GM19467 (cell line): Measurements from ENCODE around the gene NBDY.
A peak's percentile ranks its signal among the peaks of the same experiment; 100 is the strongest.

Experiments
- ATAC-seq: cut with Tn5 transposase; IDR thresholded peaks from one replicate; pipeline ENCODE4 v1.9.1; 2021; ENCODE audit warnings: mild to moderate bottlenecking, moderate library complexity; ENCODE audit not compliant: unreplicated experiment

The NBDY gene

DNA sequence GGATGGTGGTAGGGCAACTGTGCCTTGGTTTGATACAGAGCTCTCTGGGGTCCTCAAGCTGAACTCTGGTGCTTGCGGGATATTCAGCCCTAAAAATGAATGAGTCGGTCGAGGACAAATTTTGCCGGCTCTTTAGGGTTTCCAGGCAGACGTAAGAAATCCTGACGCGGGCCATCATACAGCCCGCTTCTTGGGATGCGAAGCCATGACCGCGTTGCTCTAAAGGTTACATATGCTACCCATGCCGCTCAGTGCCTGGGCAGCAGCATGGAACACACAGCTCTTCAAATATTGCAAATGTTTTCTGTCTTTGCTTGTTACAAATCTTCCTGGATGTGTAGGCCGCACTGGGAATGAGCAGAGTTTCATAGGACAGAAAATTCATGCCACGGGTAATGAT is 55.6 kb downstream of the NBDY start:
- ATAC-seq, result no peak

DNA sequence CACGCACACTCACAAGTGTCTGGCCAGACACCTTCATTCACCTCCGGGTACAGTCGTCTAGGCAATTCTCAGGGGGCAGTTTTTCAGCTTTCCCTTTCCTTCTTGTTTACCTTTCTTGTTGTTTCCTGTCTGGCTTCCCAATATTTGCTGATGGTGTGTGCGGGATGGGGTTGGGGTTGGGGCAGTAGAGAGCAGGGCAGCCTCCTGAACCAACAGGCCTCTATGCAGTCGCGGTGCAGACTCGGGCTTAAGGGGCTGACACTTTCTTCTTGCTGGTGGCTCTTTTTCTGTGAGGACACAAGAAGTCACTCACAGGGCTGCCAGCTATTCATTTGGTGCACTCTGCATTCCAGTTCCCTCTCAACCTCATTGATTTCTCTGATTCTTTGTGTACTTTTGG is 56.4 kb downstream of the NBDY start:
- ATAC-seq, result no peak

- ATAC-seq, result no peak
Observed at GRCh38 chrX:56786889-56787733, 58.1 kb downstream of the NBDY start.

GRCh38 chrX:56787734-56788152 is 58.7 kb downstream of the NBDY start:
- no peak for ATAC-seq

DNA sequence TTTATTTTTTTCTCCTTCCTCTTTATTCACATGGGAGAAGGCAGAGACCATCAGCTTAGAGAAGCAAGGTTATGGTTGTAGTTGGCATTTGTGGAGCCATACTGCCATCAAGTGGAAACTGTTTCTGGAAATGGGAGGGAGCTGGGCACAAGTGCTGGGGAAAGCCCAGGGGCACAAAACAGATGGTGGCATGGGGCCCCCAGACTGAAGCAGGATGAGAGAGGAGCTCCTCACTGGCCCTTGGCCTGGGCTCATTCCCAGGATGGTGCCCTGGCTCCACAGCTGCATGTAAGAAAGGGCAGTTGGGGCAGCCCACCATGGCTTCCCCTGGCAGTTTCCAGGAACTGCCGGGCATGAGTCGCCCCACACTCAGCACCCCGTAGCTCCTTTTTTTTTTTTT is 59.2 kb downstream of the NBDY start:
- no peak for ATAC-seq

GRCh38 chrX:56788717-56789122 is 59.7 kb downstream of the NBDY start:
- peak; percentile 63 for ATAC-seq

DNA sequence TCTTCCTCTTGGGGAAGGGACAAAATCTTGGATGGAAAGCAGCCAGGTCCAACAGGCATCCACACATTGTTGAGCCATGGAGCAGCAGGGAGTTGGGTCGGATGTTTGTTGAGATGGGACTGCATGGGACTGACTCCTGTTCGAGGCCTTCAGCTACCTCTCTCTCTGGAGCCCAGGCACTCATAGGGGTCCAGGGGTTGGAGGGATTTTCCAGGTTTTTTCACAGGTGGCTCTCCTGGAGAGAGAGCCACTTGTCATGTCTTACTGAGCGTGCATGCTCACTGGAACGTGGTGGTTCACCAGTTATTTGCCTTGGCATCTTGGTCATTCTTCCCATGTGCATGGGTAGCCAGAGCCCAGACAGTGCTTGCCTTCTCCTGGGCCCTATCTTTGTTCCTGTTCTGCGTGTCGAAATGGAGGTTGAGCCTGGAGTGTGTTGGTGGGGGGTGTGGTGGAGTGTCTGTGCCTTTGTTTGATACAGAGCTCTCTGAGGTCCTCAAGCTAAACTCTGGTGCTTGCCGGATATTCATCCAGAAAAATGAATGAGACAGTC is 60.6 kb downstream of the NBDY start:
- no peak for ATAC-seq

DNA sequence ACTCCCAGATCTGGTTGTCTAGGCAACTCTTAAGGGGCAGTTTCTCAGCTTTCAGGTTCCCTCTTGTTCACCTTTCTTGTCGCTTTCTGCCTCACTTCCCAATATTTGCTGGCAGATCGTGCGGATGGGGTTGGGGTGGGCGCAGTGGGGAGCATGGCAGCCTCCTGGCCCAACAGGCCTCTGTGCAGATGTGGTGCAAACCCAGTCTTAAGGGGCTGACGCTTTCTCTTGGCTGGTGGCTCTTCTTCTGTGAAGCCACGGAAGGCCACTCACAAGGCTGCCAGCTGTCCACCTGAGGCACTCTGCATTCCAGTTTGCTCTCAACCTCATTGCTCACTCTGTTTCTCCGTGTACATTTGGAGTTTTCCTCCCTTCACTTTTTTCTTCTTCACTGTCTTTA is 61.7 kb downstream of the NBDY start:
- no peak for ATAC-seq

GRCh38 chrX:56791456-56791855 is 62.4 kb downstream of the NBDY start:
- no peak for ATAC-seq

GRCh38 chrX:56792270-56793111 is 63.4 kb downstream of the NBDY start:
- ATAC-seq, result no peak

DNA sequence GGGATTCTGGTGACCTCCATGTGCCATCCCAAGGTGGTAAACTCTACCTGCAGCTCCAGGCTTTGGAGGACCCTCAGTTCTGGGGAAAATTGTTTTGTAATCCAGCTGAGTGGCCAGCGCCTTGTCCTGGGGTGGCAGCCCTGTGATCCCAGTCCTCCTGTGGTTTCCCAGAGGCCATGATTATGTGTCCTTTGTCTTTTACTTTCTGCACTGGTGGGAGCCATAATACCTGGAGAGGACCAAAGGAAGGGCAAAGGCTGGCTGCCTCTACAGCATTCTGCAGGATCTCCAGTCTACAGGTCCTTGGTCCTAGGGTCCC is 64.0 kb downstream of the NBDY start:
- no peak for ATAC-seq

GRCh38 chrX:56793521-56794320 is 64.7 kb downstream of the NBDY start:
- ATAC-seq, result no peak

GRCh38 chrX:56794404-56795230 is 65.6 kb downstream of the NBDY start:
- no peak for ATAC-seq

DNA sequence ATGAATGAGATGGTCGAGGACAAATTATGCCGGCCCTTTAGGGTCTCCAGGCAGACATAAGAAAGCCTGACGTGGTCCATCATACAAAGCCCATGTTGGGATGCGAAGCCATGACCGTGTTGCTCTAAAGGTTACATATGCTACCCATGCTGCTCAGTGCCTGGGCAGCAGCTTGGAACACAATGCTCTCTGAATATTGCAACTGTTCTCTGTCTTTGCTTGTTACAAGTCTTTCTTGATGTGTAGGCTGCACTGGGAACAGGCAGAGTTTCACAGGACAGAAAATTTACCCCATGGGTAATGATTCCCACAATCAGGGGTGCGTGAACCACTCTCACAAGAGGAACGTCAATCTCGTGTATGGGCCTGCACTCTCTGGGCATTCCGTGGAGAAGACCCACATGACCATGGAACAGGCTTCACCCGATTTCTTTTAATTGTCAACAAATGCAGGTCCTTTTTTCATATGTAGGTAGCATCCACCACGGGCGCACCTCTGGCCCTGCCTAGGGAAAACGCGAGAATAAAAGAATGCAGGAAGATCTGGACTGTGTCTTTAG is 66.3 kb downstream of the NBDY start:
- no peak for ATAC-seq

DNA sequence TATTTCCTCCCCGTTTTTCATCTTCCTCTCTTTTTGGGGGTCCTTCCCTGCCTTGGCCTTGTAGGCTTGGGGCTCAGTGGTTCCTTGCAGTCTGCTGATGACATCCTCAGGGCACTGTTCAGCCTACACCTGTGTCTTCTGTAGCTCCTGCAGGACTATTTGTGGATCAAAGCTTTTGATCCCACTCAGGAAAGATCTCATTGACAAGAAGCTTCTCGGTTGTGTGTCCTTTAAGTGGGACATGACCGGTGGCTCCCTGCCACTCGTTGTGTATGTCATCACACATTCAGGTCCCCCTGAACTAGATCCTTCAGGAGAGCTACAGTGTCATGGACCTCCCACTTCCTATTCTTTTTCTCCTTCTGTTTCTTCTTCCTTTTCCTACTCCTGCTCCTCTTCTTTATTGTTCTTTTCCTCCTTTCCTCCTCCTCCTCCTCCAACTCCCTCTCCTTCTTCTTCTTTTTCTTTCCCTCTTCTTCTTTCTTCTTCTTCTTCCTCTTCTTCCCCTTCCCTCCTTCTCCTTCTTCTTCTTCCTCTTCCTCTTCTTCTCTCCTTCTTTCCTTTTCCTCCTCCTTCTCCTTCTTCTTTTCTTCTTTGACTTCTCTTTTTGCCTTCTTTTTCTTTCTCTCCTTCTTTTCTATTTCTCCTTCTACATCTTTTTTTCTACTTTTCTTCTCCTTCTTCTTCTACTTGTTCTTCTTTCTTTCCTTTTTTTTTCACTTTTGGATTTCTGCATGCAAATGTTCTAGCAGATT is 67.8 kb downstream of the NBDY start:
- ATAC-seq, result no peak

DNA sequence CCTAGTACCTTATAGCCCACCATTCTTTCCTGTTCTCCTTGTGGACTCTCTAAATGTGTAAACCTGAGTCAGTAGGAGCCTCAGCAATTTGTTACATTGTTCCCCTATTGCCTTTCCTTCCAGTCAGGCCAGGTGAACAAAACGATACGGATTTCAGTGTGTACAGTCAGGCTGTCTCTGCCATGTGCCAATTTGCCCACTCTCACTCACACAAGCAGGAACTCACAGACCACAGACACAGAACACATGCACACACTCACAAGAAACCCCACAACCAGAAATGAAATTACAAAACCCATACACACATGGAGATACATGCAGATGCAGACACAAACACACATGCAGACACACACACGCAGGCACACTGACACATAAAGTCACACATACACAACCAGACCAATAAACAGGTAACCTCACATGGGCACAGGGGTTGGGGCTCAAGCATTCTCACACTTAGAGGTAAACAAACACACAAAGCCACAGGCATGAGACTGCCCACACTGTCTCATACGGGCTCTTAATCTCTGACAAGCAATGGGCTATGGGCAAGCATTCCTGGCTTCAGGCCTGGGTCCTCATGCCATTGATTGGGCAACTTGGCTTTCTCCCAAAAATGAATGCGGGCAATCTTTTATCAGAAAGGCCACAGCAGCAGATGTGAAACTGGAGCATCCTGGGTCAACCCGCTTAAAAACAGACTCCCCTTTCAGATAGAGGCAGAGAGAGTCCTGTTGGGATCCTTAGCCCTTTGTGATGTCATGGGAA is 68.7 kb downstream of the NBDY start:
- ATAC-seq, result no peak

DNA sequence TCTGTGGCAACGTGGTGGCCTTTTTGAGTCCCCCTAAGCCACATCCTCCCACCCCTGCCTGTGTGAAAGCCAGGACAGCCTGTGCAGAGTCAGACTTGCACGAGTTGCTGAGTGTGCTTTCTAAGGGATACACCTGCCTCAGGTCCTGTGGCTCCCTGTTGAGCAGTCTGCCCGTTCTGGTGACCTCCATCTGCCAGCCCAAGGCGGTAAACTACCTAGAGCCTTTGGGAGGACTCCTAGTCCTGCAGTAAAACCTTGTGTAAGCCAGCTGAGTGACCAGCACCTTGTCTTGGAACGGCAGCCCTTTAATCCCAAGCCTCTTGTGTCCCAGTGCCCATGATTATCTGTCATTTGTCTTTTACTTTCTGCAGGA is 69.3 kb downstream of the NBDY start:
- ATAC-seq, result no peak
